Lower leg skin (tissue), 4 donors: Measurements from ENCODE around the gene KIF26B. TPM values are rescaled to one million over a fixed set of nuclear protein-coding genes. Genes with fewer than 3 reads are reported as not detected.

Experiments
- DNase-seq, 2 donors: peaks; one replicate each; pipeline ENCODE4 v3.0.0-alpha.2; 2019; ENCODE audit warnings: low spot score in 2 of 2
- H3K4me3 ChIP-seq: fragments of 200-600 bp; sonication (generic); 2 replicates; pipeline ENCODE4 v1.5.1; 2017; ENCODE audit warnings: mild to moderate bottlenecking, low read depth; ENCODE audit not compliant: poor library complexity, severe bottlenecking
- POLR2A ChIP-seq, 2 donors: fragments of 450-650 bp; IDR thresholded peaks; one replicate each; pipeline ENCODE4 v1.6.1; 2016 to 2017; ENCODE audit warnings: antibody characterized with exemption in 2 of 2, mild to moderate bottlenecking in 1 of 2, moderate library complexity in 1 of 2
- WGBS, 2 donors: methylation state at CpG; one replicate each; pipeline ENCODE4 v1.1.5; 2018; 5-methylcytosine and 5-hydroxymethylcytosine counted together
- intact Hi-C: fragments of 100-400 bp; cut with DNase I; formaldehyde crosslinking; loops from one replicate; pipeline ENCODE4 v1.15.0; 2023; ENCODE audit warnings: low total_unique reads
- total RNA-seq, 4 donors: library from RNA; depleted of rRNA; stranded (reverse); fragments of >200 nt; gene quantifications; one replicate each; pipeline ENCODE4 v1.1.0, GENCODE V29; 2016
- TF ChIP-seq, protein P1 (sequence below), 3 donors: fragments of 450-650 bp; IDR thresholded peaks; one replicate each; pipeline ENCODE4 v1.5.1; 2016; ENCODE audit warnings: antibody characterized with exemption in 3 of 3, mild to moderate bottlenecking in 3 of 3, moderate library complexity in 2 of 3

Gene KIF26B
- total RNA-seq, 4 donors from 2014 or later = 3.9 to 6.6 (median 5.7) TPM

- H3K4me3 ChIP-seq = no peak overlapping the region
- WGBS, 2 donors = 86 to 89% methylated on average over 7 of the region's 7 CpGs
- TF ChIP-seq POLR2A (IDR thresholded peaks at IDR 0.05) = no peak
- TF ChIP-seq, protein P1, sequence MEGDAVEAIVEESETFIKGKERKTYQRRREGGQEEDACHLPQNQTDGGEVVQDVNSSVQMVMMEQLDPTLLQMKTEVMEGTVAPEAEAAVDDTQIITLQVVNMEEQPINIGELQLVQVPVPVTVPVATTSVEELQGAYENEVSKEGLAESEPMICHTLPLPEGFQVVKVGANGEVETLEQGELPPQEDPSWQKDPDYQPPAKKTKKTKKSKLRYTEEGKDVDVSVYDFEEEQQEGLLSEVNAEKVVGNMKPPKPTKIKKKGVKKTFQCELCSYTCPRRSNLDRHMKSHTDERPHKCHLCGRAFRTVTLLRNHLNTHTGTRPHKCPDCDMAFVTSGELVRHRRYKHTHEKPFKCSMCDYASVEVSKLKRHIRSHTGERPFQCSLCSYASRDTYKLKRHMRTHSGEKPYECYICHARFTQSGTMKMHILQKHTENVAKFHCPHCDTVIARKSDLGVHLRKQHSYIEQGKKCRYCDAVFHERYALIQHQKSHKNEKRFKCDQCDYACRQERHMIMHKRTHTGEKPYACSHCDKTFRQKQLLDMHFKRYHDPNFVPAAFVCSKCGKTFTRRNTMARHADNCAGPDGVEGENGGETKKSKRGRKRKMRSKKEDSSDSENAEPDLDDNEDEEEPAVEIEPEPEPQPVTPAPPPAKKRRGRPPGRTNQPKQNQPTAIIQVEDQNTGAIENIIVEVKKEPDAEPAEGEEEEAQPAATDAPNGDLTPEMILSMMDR (IDR thresholded peaks at IDR 0.05) = no peak
- intact Hi-C loops = no loop called here
- peak in 1 of 2 donors; percentile 23 for DNase-seq
Measured at GRCh38 chr1:245572709-245573108, 417.9 kb downstream of the KIF26B start.

DNA sequence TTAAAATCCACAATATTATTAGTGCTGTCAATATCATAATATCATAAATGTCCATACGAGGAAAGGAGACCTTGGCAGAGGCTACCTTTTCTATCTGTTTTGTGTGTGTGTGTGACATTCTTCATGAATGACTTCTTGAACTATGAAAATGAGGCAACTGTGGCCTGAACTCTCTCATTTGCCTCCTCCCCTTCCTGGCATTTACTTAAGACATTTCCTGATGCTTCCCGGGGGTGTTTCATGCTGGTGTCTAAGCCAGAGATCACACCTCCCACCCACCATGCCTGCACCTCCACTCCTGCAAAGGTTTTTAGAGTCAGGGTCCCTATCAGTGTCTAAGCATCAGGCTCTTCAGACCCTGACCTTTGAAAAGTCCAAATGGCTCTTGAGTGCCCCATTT, 420.9 kb downstream of the KIF26B start:
- intact Hi-C loops = no loop called here
- TF ChIP-seq, protein P1 (IDR thresholded peaks at IDR 0.05) = no peak
- no peak for TF ChIP-seq POLR2A (IDR thresholded peaks at IDR 0.05)
- peak in 1 of 2 donors; percentile 39 for DNase-seq
- H3K4me3 ChIP-seq = no peak overlapping the region
- WGBS, 2 donors = 59 to 73% methylated on average over 2 of the region's 2 CpGs

DNA sequence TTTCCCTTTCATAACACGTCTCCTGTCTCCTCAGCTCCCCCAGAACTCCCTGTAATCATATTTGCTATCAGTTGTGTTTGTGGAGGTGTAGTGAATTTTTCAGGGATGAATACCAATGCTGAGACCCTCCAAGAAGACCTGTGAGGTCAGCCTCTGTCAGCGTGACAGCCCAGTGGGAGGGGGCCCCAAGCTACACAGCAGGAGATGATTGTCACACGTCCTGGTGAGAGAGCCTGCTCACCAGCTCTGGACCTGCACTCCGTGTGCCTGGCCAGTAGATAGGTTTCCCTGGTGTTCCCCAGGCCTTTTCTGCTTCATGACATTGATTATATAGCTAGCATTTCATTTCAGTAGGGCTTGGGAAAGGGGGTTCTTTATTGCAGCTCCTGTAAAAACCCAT, 421.5 kb downstream of the KIF26B start:
- no peak overlapping the region for H3K4me3 ChIP-seq
- WGBS, 2 donors = 74 to 75% methylated on average over 4 of the region's 4 CpGs
- TF ChIP-seq POLR2A (IDR thresholded peaks at IDR 0.05) = no peak
- TF ChIP-seq, protein P1 (IDR thresholded peaks at IDR 0.05) = no peak
- DNase-seq = no peak
- intact Hi-C loops = no loop called here

DNA sequence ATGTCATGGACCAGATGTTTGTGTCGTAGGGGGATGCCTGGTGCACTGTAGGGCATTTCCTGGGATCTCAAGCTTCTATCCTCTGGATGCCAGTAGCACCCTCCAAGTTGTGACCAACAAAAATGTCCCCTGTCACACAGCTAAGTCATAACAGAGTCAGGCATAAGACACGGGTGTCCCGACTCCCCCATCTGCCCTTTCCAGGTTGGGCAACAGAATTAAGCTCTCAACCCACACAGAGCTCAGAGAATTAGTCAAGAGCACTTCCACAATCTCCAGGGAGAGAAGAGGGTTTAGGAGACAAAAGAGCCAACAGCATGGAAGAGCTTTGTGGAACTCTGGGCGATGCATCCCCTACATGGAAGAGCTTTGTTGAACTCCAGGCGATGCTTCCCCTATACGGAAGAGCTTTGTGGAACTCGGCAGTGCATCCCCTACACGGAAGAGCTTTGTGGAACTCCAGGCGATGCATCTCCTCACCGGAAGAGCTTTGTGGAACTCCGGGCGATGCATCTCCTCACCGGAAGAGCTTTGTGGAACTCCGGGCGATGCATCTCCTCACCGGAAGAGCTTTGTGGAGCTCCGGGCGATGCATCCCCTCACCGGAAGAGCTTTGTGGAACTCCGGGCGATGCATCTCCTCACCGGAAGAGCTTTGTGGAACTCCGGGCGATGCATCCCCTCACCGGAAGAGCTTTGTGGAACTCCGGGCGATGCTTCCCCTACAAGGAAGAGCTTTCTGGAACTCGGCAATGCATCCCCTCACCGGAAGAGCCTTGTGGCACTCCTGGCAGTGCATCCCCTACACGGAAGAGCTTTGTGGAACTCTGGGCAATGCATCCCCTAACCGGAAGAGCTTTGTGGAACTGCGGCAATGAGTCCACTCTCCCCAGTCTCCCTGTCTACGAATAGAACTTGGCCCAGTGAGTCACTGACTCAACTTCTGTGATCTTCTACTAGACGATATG, 422.7 kb downstream of the KIF26B start:
- no peak overlapping the region for H3K4me3 ChIP-seq
- TF ChIP-seq, protein P1 (IDR thresholded peaks at IDR 0.05) = no peak
- TF ChIP-seq POLR2A (IDR thresholded peaks at IDR 0.05) = no peak
- DNase-seq = peak in 1 of 2 donors; percentile 17
- 93 to 94% methylated on average over 30 to 34 of the region's 34 CpGs for WGBS, 2 donors
- intact Hi-C loops = no loop called here

DNA sequence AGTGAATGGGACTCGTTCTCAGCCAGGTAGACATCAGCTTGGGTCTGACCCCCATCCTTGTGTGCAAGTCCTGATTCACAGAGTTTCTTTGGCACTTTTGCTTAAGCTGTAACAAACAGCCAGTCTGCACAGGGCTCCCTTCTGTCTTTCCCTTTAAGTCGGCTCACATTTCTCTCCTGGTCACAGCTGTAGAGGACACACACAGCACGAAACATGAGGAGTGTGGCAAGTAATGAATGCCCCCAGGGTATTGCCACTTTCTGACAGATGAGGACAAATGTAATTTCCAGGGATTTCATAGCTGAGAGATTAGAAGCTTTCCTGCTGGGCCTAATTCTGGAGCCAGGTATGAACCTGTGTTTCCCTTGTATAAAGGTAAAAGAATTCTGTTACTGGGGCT, 423.5 kb downstream of the KIF26B start:
- TF ChIP-seq POLR2A (IDR thresholded peaks at IDR 0.05) = no peak
- TF ChIP-seq, protein P1 (IDR thresholded peaks at IDR 0.05) = no peak
- WGBS, 2 donors = 64 to 72% methylated on average over 3 of the region's 3 CpGs
- no peak for DNase-seq
- no peak overlapping the region for H3K4me3 ChIP-seq
- intact Hi-C loops = no loop called here
